ENCODE data around the gene TMEM237. TPM values are rescaled to one million over a fixed set of nuclear protein-coding genes. Genes with fewer than 3 reads are reported as not detected.

TMEM237 gene
- total RNA-seq, 1 donor from 2014 or later: 43.2 TPM

DNA sequence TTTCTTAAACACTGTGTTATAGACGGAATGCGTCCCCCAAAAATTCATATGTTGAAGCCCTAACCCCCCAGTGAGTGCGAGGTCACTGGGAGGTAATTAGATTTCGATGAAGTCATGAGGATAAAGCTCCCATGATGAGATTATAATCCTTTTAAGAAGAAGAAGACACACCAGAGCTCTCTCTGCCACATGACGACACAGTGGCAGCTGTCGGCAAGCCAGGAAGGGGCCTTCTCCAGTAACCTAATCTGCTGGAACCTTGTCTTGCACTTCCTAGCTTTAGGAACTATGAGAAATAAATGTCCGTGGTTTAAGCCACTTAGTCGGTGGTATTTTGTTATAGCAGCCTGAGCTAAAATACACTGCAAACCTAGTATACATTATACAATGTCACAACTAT is 12.3 kb downstream of the TMEM237 start:
- H3K36me3 Mint-ChIP-seq: peaks cover 34% of the 10 kb centered on the region
- no peaks in the 10 kb centered on the region for H3K4me1 Mint-ChIP-seq (ENCODE audit: unreplicated experiment)
- TF ChIP-seq, protein P1, sequence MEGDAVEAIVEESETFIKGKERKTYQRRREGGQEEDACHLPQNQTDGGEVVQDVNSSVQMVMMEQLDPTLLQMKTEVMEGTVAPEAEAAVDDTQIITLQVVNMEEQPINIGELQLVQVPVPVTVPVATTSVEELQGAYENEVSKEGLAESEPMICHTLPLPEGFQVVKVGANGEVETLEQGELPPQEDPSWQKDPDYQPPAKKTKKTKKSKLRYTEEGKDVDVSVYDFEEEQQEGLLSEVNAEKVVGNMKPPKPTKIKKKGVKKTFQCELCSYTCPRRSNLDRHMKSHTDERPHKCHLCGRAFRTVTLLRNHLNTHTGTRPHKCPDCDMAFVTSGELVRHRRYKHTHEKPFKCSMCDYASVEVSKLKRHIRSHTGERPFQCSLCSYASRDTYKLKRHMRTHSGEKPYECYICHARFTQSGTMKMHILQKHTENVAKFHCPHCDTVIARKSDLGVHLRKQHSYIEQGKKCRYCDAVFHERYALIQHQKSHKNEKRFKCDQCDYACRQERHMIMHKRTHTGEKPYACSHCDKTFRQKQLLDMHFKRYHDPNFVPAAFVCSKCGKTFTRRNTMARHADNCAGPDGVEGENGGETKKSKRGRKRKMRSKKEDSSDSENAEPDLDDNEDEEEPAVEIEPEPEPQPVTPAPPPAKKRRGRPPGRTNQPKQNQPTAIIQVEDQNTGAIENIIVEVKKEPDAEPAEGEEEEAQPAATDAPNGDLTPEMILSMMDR (conservative IDR thresholded peaks at IDR 0.05): no peak
- no peaks in the 10 kb centered on the region for H3K27me3 Mint-ChIP-seq
- H3K9me3 Mint-ChIP-seq: no peaks in the 10 kb centered on the region
- no peak overlapping the region for H3K4me3 Mint-ChIP-seq
- no peak overlapping the region for H3K27ac Mint-ChIP-seq
- DNase-seq (ENCODE audit: extremely low spot score, unreplicated experiment): no peak

DNA sequence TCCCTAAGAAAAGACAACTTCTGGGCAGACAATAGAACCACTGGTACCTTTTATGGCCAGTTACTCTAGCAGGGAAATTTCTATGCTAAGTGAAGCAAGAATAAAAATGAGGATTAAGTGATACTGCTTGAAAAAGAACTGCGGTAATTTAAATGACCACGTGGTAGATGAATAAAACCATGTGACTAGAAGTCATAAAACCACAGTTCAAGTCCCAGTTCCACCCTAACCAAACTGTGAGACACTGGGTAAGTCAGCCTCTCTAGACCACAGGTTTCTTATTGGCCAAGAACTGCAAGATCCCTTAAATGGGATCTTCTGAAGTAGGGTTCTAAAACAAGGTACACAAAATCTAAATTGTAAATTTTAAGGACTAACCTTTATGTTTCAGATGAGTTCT is 12.7 kb downstream of the TMEM237 start:
- Mint-ChIP-seq H3K36me3 (peaks cover 34% of the 10 kb centered on the region), H3K4me3 (no peak overlapping the region), H3K27me3 (no peaks in the 10 kb centered on the region)

DNA sequence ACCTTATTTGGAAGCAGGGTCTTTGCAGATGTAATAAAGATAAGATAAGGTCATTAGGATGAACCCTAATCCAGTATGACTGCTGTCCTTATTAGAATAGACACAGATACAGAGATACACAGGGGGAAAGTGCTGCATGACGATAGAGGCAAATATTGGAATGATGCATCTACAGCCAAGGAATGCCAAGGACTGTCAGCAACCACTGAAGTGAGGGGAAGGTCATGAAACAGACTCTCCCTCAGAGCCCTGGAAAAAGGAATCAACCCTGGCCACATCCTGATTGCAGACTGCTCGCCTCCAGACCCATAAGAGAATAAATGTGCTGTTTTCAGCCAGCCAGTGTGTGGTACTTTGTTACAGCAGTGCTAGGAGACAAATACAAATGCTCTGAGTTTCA is 14.8 kb downstream of the TMEM237 start:
- Mint-ChIP-seq H3K4me3 (no peak overlapping the region), H3K27me3 (no peaks in the 10 kb centered on the region), H3K36me3 (peaks cover 34% of the 10 kb centered on the region), H3K4me1 (ENCODE audit: unreplicated experiment) (no peaks in the 10 kb centered on the region), H3K9me3 (no peaks in the 10 kb centered on the region), H3K27ac (no peak overlapping the region)
- DNase-seq (ENCODE audit: extremely low spot score, unreplicated experiment): no peak
- TF ChIP-seq, protein P1 (conservative IDR thresholded peaks at IDR 0.05): no peak

More for the DNA sequence above, 12.7 kb downstream of the TMEM237 start:
- Mint-ChIP-seq H3K27ac (no peak overlapping the region), H3K4me1 (ENCODE audit: unreplicated experiment) (no peaks in the 10 kb centered on the region), H3K9me3 (no peaks in the 10 kb centered on the region)
- no peak for DNase-seq (ENCODE audit: extremely low spot score, unreplicated experiment)
- TF ChIP-seq, protein P1 (conservative IDR thresholded peaks at IDR 0.05): no peak

DNA sequence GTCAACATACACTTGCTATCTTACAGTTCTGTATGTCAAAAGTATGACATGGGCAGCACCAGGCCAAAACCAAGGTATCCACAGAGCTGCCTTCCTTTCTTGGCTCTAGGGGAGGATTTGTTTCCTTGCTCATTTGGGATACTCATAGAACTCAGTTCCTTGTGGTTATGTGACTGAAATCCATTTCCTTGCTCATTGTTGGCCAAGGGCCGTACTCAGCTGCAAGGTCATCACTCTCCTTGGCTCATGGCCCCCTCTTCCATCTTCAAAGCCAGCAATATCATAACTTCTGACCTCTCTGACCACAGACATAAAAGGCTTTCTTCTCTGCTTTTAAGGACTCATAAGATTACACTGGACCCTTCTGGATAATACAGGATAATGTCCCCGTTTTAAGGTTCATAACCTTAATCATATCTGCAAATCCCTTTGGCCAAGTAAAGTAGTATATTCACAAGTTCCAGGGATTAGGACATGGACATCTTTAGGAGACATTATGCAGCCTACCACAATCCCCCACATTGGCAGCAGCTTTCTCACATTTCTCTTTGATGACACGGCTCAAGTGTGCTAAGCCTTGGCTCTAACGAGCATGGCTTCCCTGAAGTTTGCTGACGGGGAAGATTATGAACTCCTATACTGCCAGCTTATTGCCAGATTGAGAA is 20.9 kb downstream of the TMEM237 start:
- no peaks in the 10 kb centered on the region for H3K9me3 Mint-ChIP-seq
- TF ChIP-seq, protein P1 (conservative IDR thresholded peaks at IDR 0.05): no peak
- no peak overlapping the region for H3K27ac Mint-ChIP-seq
- DNase-seq (ENCODE audit: extremely low spot score, unreplicated experiment): no peak
- H3K4me3 Mint-ChIP-seq: no peak overlapping the region
- H3K4me1 Mint-ChIP-seq (ENCODE audit: unreplicated experiment): no peaks in the 10 kb centered on the region
- peaks cover 29% of the 10 kb centered on the region for H3K36me3 Mint-ChIP-seq
- no peaks in the 10 kb centered on the region for H3K27me3 Mint-ChIP-seq

DNA sequence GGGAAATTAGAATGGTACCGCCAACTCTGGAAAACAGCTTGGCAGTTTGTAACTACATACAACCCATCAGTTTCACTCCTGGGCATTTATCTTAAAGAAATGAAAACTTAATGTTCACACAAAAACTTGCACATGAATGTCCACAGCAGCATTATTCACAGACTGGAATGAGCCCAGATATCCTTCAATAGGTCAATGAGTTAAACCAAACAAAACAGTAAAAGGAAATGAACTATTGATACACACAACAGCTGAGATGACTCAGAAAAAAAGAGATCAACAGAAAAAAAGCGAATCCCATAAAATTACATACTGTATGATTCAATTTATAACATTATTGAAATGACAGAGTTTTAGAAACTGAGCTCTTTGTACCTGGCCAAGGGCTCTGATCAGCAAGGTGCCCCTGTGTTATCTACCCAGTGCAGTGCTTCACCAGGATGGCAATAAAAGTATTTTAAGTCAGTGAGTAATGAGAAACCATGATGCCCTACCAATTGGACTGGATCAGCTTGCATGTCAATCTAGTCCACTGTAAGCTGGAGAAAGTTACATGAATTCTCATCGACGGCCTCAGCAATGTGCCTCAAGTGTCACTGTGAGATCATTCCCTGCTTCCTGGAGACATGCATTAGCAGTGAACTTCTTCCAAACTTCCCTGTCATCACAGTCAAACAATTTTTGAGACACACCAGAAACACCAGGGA is 21.9 kb downstream of the TMEM237 start:
- Mint-ChIP-seq H3K9me3 (peaks cover 7% of the 10 kb centered on the region), H3K36me3 (peaks cover 26% of the 10 kb centered on the region), H3K4me3 (no peak overlapping the region), H3K27ac (no peak overlapping the region), H3K27me3 (peaks cover 3% of the 10 kb centered on the region), H3K4me1 (ENCODE audit: unreplicated experiment) (no peaks in the 10 kb centered on the region)
- DNase-seq (ENCODE audit: extremely low spot score, unreplicated experiment): no peak
- TF ChIP-seq, protein P1 (conservative IDR thresholded peaks at IDR 0.05): no peak

Measured in type B pancreatic cell (in vitro differentiated cells).